ENCODE results near the gene EIF4G3.

DNA sequence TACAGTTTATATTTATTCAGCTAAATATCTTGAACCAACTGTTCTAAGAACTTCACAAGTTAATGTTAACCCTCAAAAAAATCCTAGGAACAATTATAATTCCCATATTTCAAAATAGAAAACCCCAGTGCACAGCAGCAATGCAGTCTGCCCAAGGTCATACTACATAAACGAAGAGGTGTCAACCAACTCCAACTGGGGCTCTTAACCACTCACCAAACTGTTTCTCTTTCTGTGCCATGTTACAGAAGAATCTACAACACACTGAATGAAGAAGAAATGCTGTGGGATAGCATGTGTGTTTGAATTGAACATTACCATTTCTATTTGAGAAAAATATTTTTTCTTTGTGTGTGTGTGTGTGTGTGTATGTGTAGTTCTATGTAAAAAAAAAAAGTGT lies 35.7 kb downstream of the EIF4G3 start:
- TF ChIP-seq, protein P1, sequence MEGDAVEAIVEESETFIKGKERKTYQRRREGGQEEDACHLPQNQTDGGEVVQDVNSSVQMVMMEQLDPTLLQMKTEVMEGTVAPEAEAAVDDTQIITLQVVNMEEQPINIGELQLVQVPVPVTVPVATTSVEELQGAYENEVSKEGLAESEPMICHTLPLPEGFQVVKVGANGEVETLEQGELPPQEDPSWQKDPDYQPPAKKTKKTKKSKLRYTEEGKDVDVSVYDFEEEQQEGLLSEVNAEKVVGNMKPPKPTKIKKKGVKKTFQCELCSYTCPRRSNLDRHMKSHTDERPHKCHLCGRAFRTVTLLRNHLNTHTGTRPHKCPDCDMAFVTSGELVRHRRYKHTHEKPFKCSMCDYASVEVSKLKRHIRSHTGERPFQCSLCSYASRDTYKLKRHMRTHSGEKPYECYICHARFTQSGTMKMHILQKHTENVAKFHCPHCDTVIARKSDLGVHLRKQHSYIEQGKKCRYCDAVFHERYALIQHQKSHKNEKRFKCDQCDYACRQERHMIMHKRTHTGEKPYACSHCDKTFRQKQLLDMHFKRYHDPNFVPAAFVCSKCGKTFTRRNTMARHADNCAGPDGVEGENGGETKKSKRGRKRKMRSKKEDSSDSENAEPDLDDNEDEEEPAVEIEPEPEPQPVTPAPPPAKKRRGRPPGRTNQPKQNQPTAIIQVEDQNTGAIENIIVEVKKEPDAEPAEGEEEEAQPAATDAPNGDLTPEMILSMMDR (IDR thresholded peaks at IDR 0.05; ENCODE audit: low read length): no peak
- no peak for TF ChIP-seq EZH2 (IDR thresholded peaks at IDR 0.05; ENCODE audit: borderline replicate concordance, low read length)

Measured in OCI-LY1 (cell line).